Endometrial microvascular endothelial cells (primary cell): ENCODE data around the gene KIF18B. TPM values are rescaled to one million over a fixed set of nuclear protein-coding genes. Genes with fewer than 3 reads are reported as not detected.

Experiments
- in situ Hi-C: cut with HindIII; loops from 2 replicates; pipeline ENCODE4 v1.10.0; 2017; ENCODE audit warnings: low sequenced_read_pairs, low pct_unique_long_range_greater_than_20kb; ENCODE audit errors: inconsistent ontology term
- total RNA-seq: library from RNA; depleted of rRNA; stranded (reverse); fragments of >200 nt; gene quantifications from one replicate; pipeline ENCODE4 v1.2.3, GENCODE V29; 2015; ENCODE audit errors: inconsistent ontology term

KIF18B gene
- total RNA-seq, result 30.1 TPM

GRCh38 chr17:44947461-44948314, at the start of gene KIF18B:
Gene KIF18B (minus strand): TSS chr17:44947773. CDS start chr17:44936344, 11,429 bp downstream.
- in situ Hi-C loops, result no loop called here

- in situ Hi-C loops, result no loop called here
These were observed 48.7 kb upstream of the KIF18B start for GRCh38 chr17:44996304-44996703.

GRCh38 chr17:44995436-44996001, 47.9 kb upstream of the KIF18B start:
- in situ Hi-C loops, result no loop called here

- in situ Hi-C loops, result no loop called here
These were observed 44.8 kb upstream of the KIF18B start for GRCh38 chr17:44992242-44992939.

GRCh38 chr17:44990994-44991393, 43.4 kb upstream of the KIF18B start:
- in situ Hi-C loops, result no loop called here

GRCh38 chr17:44989552-44990138, 42.1 kb upstream of the KIF18B start:
- in situ Hi-C loops, result no loop called here

- in situ Hi-C loops, result no loop called here
These were observed 40.7 kb upstream of the KIF18B start for GRCh38 chr17:44988044-44988942.

GRCh38 chr17:44983563-44983962, 36.0 kb upstream of the KIF18B start:
- in situ Hi-C loops, result no loop called here

GRCh38 chr17:44982113-44982702, 34.6 kb upstream of the KIF18B start:
- in situ Hi-C loops, result no loop called here

- in situ Hi-C loops, result no loop called here
These were observed 33.8 kb upstream of the KIF18B start for GRCh38 chr17:44981221-44981968.

GRCh38 chr17:44979426-44979995, 31.9 kb upstream of the KIF18B start:
- in situ Hi-C loops, result no loop called here

GRCh38 chr17:44978807-44979206, 31.2 kb upstream of the KIF18B start:
- in situ Hi-C loops, result no loop called here

- in situ Hi-C loops, result no loop called here
These were observed 30.4 kb upstream of the KIF18B start for GRCh38 chr17:44977814-44978550.

- in situ Hi-C loops, result no loop called here
These were observed 29.5 kb upstream of the KIF18B start for GRCh38 chr17:44977065-44977464.

- in situ Hi-C loops, result no loop called here
These were observed 28.6 kb upstream of the KIF18B start for GRCh38 chr17:44976206-44976605.

GRCh38 chr17:44972953-44973352, 25.4 kb upstream of the KIF18B start:
- in situ Hi-C loops, result no loop called here
